HG03045 (cell line): ENCODE results near the gene NLGN2.

Source experiments
- ATAC-seq: cut with Tn5 transposase; IDR thresholded peaks from one replicate; pipeline ENCODE4 v1.9.1; 2021; ENCODE audit warnings: mild to moderate bottlenecking, moderate library complexity; ENCODE audit not compliant: unreplicated experiment

NLGN2 gene

GRCh38 chr17:7462474-7463371, 55.1 kb downstream of the NLGN2 start:
- ATAC-seq, result no peak

- no peak for ATAC-seq
Observed at GRCh38 chr17:7463372-7463846, 55.8 kb downstream of the NLGN2 start.

- no peak for ATAC-seq
Observed at GRCh38 chr17:7464081-7464480, 56.4 kb downstream of the NLGN2 start.

GRCh38 chr17:7465597-7466275, 58.1 kb downstream of the NLGN2 start:
- ATAC-seq, result no peak

- no peak for ATAC-seq
Observed at GRCh38 chr17:7466318-7466638, 58.6 kb downstream of the NLGN2 start.

- ATAC-seq, result no peak
Observed at GRCh38 chr17:7466639-7467341, 59.1 kb downstream of the NLGN2 start.

GRCh38 chr17:7467498-7467897, 59.9 kb downstream of the NLGN2 start:
- no peak for ATAC-seq

- ATAC-seq, result no peak
Observed at GRCh38 chr17:7468290-7468689, 60.6 kb downstream of the NLGN2 start.

GRCh38 chr17:7468804-7469389, 61.3 kb downstream of the NLGN2 start:
- ATAC-seq, result no peak
